Testis (tissue), 3 donors: ENCODE measurements around the gene ADAMTS10. TPM values are rescaled to one million over a fixed set of nuclear protein-coding genes. Genes with fewer than 3 reads are reported as not detected.

Experiments used
- DNase-seq: peaks from one replicate; pipeline ENCODE4 v3.0.0-alpha.2; 2019
- H3K27ac ChIP-seq, 2 donors: fragments of 200-600 bp; sonication (generic); one replicate each; pipeline ENCODE4 v1.5.1; 2019
- H3K27me3 ChIP-seq: fragments of 200-600 bp; sonication (generic); one replicate; pipeline ENCODE4 v1.5.1; 2019
- H3K36me3 ChIP-seq: fragments of 200-600 bp; sonication (generic); one replicate; pipeline ENCODE4 v1.5.1; 2017; ENCODE audit warnings: low read depth; ENCODE audit errors: missing control alignments
- H3K4me1 ChIP-seq: fragments of 200-600 bp; sonication (generic); one replicate; pipeline ENCODE4 v1.5.1; 2019
- H3K4me3 ChIP-seq, 2 donors: fragments of 200-600 bp; sonication (generic); one replicate each; pipeline ENCODE4 v1.5.1; 2017 to 2019
- H3K9me3 ChIP-seq: fragments of 200-600 bp; sonication (generic); one replicate; pipeline ENCODE4 v1.5.1; 2017
- CTCF ChIP-seq, 3 experiments: fragments of 450-650 bp in 2 of 3; fragments of 200-600 bp in 1 of 3; sonication (generic) in 1 of 3; IDR thresholded peaks; one replicate each; pipeline ENCODE4 v1.5.1; 2016 to 2019; ENCODE audit warnings: antibody characterized with exemption in 3 of 3, mild to moderate bottlenecking in 2 of 3, moderate library complexity in 1 of 3
- POLR2A ChIP-seq: fragments of 450-650 bp; IDR thresholded peaks from one replicate; pipeline ENCODE4 v1.6.1; 2017; ENCODE audit warnings: antibody characterized with exemption, mild to moderate bottlenecking, moderate library complexity
- WGBS, 2 donors: methylation state at CpG; one replicate each; pipeline ENCODE4 v1.1.5; 2018; 5-methylcytosine and 5-hydroxymethylcytosine counted together
- intact Hi-C: fragments of 100-400 bp; cut with DNase I; formaldehyde crosslinking; loops from one replicate; pipeline ENCODE4 v1.15.1; 2023; ENCODE audit warnings: low total_unique reads
- polyA plus RNA-seq: library from polyadenylated mRNA; stranded (reverse); fragments of 350-450 nt; fragmentation: Illumina TruSeq; extraction: RNeasy Lipid Tissue Mini Kit (QIAGEN cat#74804); gene quantifications from one replicate; pipeline ENCODE4 v1.2.3, GENCODE V29; 2014; ENCODE audit warnings: low read depth, low replicate concordance; ENCODE audit not compliant: insufficient read depth
- total RNA-seq, 2 donors: library from RNA; depleted of rRNA; stranded (reverse); fragments of >200 nt; gene quantifications; one replicate each; pipeline ENCODE4 v1.2.3, GENCODE V29; 2016

Gene ADAMTS10
- total and polyA plus RNA-seq, 3 donors from 2014 or later: 7.2 to 31.9 (median 27.9) TPM

GRCh38 chr19:8532225-8532624 is 78.3 kb downstream of the ADAMTS10 start:
- 68 to 88% methylated on average over 2 of the region's 2 CpGs for WGBS, 2 donors
- intact Hi-C loops: no loop called here

DNA sequence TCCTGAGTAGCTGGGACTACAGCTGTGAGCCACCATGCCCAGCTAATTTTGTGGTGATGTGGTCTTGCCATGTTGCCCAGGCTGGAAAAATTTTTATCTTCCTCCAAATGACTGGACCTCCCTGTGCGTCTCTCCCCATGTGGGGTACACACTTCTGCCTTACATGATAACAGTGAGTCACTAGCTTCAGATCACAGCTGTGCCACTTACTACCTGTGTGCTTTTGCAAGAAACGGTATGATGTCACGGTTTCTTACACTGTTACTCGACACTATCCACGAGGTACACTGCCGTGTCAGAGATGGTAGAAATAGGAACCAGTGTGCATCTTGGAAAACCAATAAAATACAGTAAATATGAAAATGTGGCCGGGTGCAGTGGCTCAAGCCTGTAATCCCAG is 79.0 kb downstream of the ADAMTS10 start:
- Histone ChIP-seq H3K36me3 (no peaks in the 10 kb centered on the region), H3K27ac (no peak overlapping the region), H3K9me3 (no peaks in the 10 kb centered on the region), H3K27me3 (no peaks in the 10 kb centered on the region), H3K4me3 (no peak overlapping the region), H3K4me1 (peaks cover 6% of the 10 kb centered on the region)
- 90% methylated on average over 7 of the region's 7 CpGs for WGBS, 2 donors
- no peak for DNase-seq
- no peak for TF ChIP-seq POLR2A
- no peak for TF ChIP-seq CTCF (IDR thresholded peaks at IDR 0.05)
- intact Hi-C loops: no loop called here

More at GRCh38 chr19:8532225-8532624, 78.3 kb downstream of the ADAMTS10 start:
- no peak for TF ChIP-seq CTCF (IDR thresholded peaks at IDR 0.05)
- TF ChIP-seq POLR2A: no peak
- no peak for DNase-seq
- H3K4me3 ChIP-seq: no peak overlapping the region
- H3K4me1 ChIP-seq: peaks cover under 1% of the 10 kb centered on the region
- no peaks in the 10 kb centered on the region for H3K9me3 ChIP-seq
- no peak overlapping the region for H3K27ac ChIP-seq
- H3K36me3 ChIP-seq: no peaks in the 10 kb centered on the region
- H3K27me3 ChIP-seq: no peaks in the 10 kb centered on the region

Other genes with a start within 250 kb of the ADAMTS10 start
- gene ANGPTL4, start 246.6 kb downstream of the ADAMTS10 start, total RNA-seq: 10 to 100 TPM; 10.2 to 18.5 TPM
- 10.0 TPM for gene ANGPTL4, start 246.6 kb downstream of the ADAMTS10 start, polyA plus RNA-seq
- gene RAB11B, start 220.4 kb downstream of the ADAMTS10 start, total RNA-seq: 10 to 100 TPM; 84.4 to 95.2 TPM
- gene RAB11B, start 220.4 kb downstream of the ADAMTS10 start, polyA plus RNA-seq: 126 TPM
- 10 to 100 TPM; 62.6 to 84.5 TPM for gene MARCHF2, start 197.4 kb downstream of the ADAMTS10 start, total RNA-seq
- 35.3 TPM for gene MARCHF2, start 197.4 kb downstream of the ADAMTS10 start, polyA plus RNA-seq
- 100 to 1,000 TPM; 164 to 177 TPM for gene HNRNPM, start 165.7 kb downstream of the ADAMTS10 start, total RNA-seq
- gene HNRNPM, start 165.7 kb downstream of the ADAMTS10 start, polyA plus RNA-seq: 198 TPM
- gene PRAM1, start 108.1 kb downstream of the ADAMTS10 start, total RNA-seq: 1 to 10 TPM; 1.7 to 2.1 TPM
- 2.8 TPM for gene PRAM1, start 108.1 kb downstream of the ADAMTS10 start, polyA plus RNA-seq
- 10 to 100 TPM; 35.8 to 46.8 TPM for gene ZNF414, start 96.5 kb downstream of the ADAMTS10 start, total RNA-seq
- gene ZNF414, start 96.5 kb downstream of the ADAMTS10 start, polyA plus RNA-seq: 33.9 TPM
- gene MYO1F, start 33.3 kb downstream of the ADAMTS10 start, total RNA-seq: 1 to 10 TPM; 4.7 to 6.7 TPM
- gene MYO1F, start 33.3 kb downstream of the ADAMTS10 start, polyA plus RNA-seq: 5.9 TPM
- 1 to 10 TPM; 1.4 to 4.6 TPM for gene NFILZ, start 19.9 kb upstream of the ADAMTS10 start, total RNA-seq
- 4.0 TPM for gene NFILZ, start 19.9 kb upstream of the ADAMTS10 start, polyA plus RNA-seq
- gene ACTL9, start 88.1 kb upstream of the ADAMTS10 start, total RNA-seq: 100 to 1,000 TPM in 1 of 2 donors, 10 to 100 TPM in 1; 54.9 to 126 TPM
- 122 TPM for gene ACTL9, start 88.1 kb upstream of the ADAMTS10 start, polyA plus RNA-seq
- under 1 TPM in 1 of 2 donors, not detected in 1; 0.47 TPM for gene OR2Z1, start 110.9 kb upstream of the ADAMTS10 start, total RNA-seq
- not detected for gene OR2Z1, start 110.9 kb upstream of the ADAMTS10 start, polyA plus RNA-seq
- 10 to 100 TPM; 29.8 to 37.0 TPM for gene ZNF558, start 221.6 kb upstream of the ADAMTS10 start, total RNA-seq
- 13.1 TPM for gene ZNF558, start 221.6 kb upstream of the ADAMTS10 start, polyA plus RNA-seq
- 1 to 10 TPM; 5.1 to 7.3 TPM for gene MBD3L1, start 221.7 kb upstream of the ADAMTS10 start, total RNA-seq
- 39.6 TPM for gene MBD3L1, start 221.7 kb upstream of the ADAMTS10 start, polyA plus RNA-seq